DND-41 (cell line): Measurements from ENCODE around the gene CFAP251.

Experiments
- CTCF ChIP-seq: IDR thresholded peaks from 2 replicates; pipeline ENCODE4 v1.5.1; 2012; ENCODE audit warnings: borderline replicate concordance, low read length, moderate library complexity, mild to moderate bottlenecking; ENCODE audit not compliant: poor library complexity, severe bottlenecking; ENCODE audit errors: extremely low read depth
- EZH2 ChIP-seq: IDR thresholded peaks from 3 replicates; pipeline ENCODE4 v1.6.1; 2012; ENCODE audit warnings: borderline replicate concordance, low read depth, mild to moderate bottlenecking, moderate library complexity, low read length, inconsistent platforms; ENCODE audit not compliant: severe bottlenecking

- TF ChIP-seq EZH2 (no peak), CTCF (no peak)
Measured at GRCh38 chr12:121996945-121997612, 78.7 kb downstream of the CFAP251 start.
